Tibial nerve (tissue), 4 donors: ENCODE data around the gene CLEC16A.

Source experiments
- CTCF ChIP-seq, 5 experiments: fragments of 200-600 bp in 3 of 5; fragments of 450-650 bp in 2 of 5; sonication (generic) in 3 of 5; IDR thresholded peaks; one replicate each; pipeline ENCODE4 v1.5.1; 2016 to 2019; ENCODE audit warnings: antibody characterized with exemption in 5 of 5, mild to moderate bottlenecking in 3 of 5, moderate library complexity in 2 of 5
- EP300 ChIP-seq, 2 donors: sonication (generic); formaldehyde crosslinking; IDR thresholded peaks; one replicate each; pipeline ENCODE4 v1.6.1; 2017; ENCODE audit warnings: antibody characterized with exemption in 2 of 2, mild to moderate bottlenecking in 1 of 2

DNA sequence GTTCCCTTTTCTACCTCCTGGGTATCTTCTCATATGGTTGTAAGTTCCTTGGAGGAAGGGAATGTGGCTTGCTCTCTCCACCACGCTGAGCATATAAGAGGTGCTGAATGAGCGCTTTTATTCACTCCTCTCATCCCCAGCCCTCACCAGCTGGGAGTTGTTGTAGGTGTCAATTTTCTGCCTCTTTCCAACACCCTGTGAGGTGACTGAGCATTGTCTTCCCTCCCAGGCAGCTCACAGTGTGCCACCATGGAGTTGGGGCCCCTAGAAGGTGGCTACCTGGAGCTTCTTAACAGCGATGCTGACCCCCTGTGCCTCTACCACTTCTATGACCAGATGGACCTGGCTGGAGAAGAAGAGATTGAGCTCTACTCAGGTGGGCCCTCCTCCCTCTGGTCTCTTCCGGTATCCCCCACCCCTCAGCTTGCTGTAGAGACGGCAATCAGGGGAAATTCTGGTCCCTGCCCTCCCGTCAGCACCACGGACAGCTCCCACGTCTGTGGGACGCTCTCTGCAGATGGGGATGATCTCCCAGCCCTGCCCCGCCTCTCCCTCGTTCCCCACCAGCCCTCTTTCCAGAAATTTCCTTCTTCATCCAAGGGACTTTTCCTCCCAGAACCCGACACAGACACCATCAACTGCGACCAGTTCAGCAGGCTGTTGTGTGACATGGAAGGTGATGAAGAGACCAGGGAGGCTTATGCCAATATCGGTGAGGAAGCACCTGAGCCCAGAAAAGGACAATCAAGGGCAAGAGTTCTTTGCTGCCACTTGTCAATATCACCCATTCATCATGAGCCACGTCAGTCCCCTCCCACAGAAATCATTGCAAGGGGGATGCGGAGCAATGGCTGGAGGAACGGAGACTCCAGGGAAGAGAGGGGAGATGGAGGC, 49.1 kb upstream of the CLEC16A start:
- TF ChIP-seq CTCF (IDR thresholded peaks at IDR 0.05) = no peak
- TF ChIP-seq EP300 (IDR thresholded peaks at IDR 0.05) = no peak
